HG02870 (cell line): ENCODE results near the gene NAXE.
"Not testable (repeated sequence)": the region's sequence is repeated elsewhere in the genome, so short reads cannot be mapped to it uniquely, and the experiment has no call there.

Experiments
- ATAC-seq: cut with Tn5 transposase; IDR thresholded peaks from one replicate; pipeline ENCODE4 v1.9.1; 2021; ENCODE audit warnings: mild to moderate bottlenecking, moderate library complexity; ENCODE audit not compliant: unreplicated experiment

The NAXE gene

GRCh38 chr1:156566436-156566835 is 25.1 kb upstream of the NAXE start:
- ATAC-seq = no peak

- no peak for ATAC-seq
These were observed 20.2 kb upstream of the NAXE start for GRCh38 chr1:156571261-156571852.

GRCh38 chr1:156571919-156572662 is 19.5 kb upstream of the NAXE start, which contains the start of gene IQGAP3:
Gene IQGAP3, minus strand, starts transcription at chr1:156572565. Its CDS starts 36 bp downstream, at chr1:156572529.
- ATAC-seq = peak; percentile 79

GRCh38 chr1:156572663-156573018 is 18.9 kb upstream of the NAXE start:
- no peak for ATAC-seq

GRCh38 chr1:156574039-156574633 is 17.4 kb upstream of the NAXE start:
- ATAC-seq = no peak

GRCh38 chr1:156577550-156577949 is 14.0 kb upstream of the NAXE start:
- ATAC-seq = no peak

- ATAC-seq = no peak
These were observed 13.5 kb upstream of the NAXE start for GRCh38 chr1:156578055-156578454.

- ATAC-seq = no peak
These were observed 12.1 kb upstream of the NAXE start, which contains the start of gene TTC24 for GRCh38 chr1:156579472-156579871. Gene TTC24, plus strand, starts transcription at chr1:156579723. Its CDS starts 1,642 bp downstream, at chr1:156581365.

GRCh38 chr1:156581661-156582387 is 9.8 kb upstream of the NAXE start:
- ATAC-seq = no peak

GRCh38 chr1:156582388-156583017 is 9.1 kb upstream of the NAXE start:
- no peak for ATAC-seq

GRCh38 chr1:156583821-156584622 is 7.6 kb upstream of the NAXE start:
- ATAC-seq = no peak

- ATAC-seq = no peak
These were observed 6.8 kb upstream of the NAXE start for GRCh38 chr1:156584813-156585212.

- ATAC-seq = no peak
These were observed 5.3 kb upstream of the NAXE start for GRCh38 chr1:156586323-156586722.

GRCh38 chr1:156586892-156587477 is 4.6 kb upstream of the NAXE start:
- no peak for ATAC-seq

- ATAC-seq = not testable (repeated sequence)
These were observed 3.6 kb upstream of the NAXE start for GRCh38 chr1:156587927-156588326.

GRCh38 chr1:156589546-156589945 is 2.0 kb upstream of the NAXE start:
- no peak for ATAC-seq

GRCh38 chr1:156590326-156591180 is 1.0 kb upstream of the NAXE start:
- no peak for ATAC-seq

- peak; percentile 28 for ATAC-seq
These were observed 470 bp upstream of the NAXE start for GRCh38 chr1:156591181-156591431.
